A673 (cell line): ENCODE data around the gene YIPF3. TPM values are rescaled to one million over a fixed set of nuclear protein-coding genes. Genes with fewer than 3 reads are reported as not detected.
"Not testable (repeated sequence)": the region's sequence is repeated elsewhere in the genome, so short reads cannot be mapped to it uniquely, and the experiment has no call there.

Source experiments
- BruUV-seq: library from RNA; stranded (reverse); fragments of 400-500 nt; replicated peaks from 2 replicates; lab custom pipeline; 2021; lab: Mats Ljungman, UMichigan
- CTCF ChIA-PET: fragments of 300-600 bp; sonication (Branson Sonifier 250); formaldehyde crosslinking; loops from one replicate; lab custom pipeline; 2022; ENCODE audit warnings: antibody characterized with exemption; lab: Charles Lee
- POLR2A ChIA-PET: fragments of 300-600 bp; sonication (Branson Sonifier 250); formaldehyde crosslinking; loops from one replicate; lab custom pipeline; 2022; ENCODE audit warnings: antibody characterized with exemption; ENCODE audit not compliant: low non-redundant PET; lab: Charles Lee
- DNase-seq: peaks from one replicate; pipeline ENCODE4 v3.0.0-alpha.2; 2015; ENCODE audit warnings: low spot score
- H3K27ac ChIP-seq: fragments of 200-600 bp; sonication (generic); 2 replicates; pipeline ENCODE4 v1.5.1; 2016; ENCODE audit warnings: mixed run types, low read depth, mild to moderate bottlenecking, mixed read lengths, antibody characterized with exemption, low read length; ENCODE audit not compliant: poor library complexity, severe bottlenecking
- H3K27me3 ChIP-seq: fragments of 200-600 bp; sonication (generic); replicated peaks from 2 replicates; pipeline ENCODE4 v1.6.1; 2017; ENCODE audit warnings: mixed run types, low read depth, mild to moderate bottlenecking, mixed read lengths, antibody characterized with exemption, low read length; ENCODE audit not compliant: insufficient read depth, poor library complexity
- H3K36me3 ChIP-seq: fragments of 200-600 bp; sonication (generic); 2 replicates; pipeline ENCODE4 v1.6.1; 2016; ENCODE audit warnings: mixed run types, mild to moderate bottlenecking, mixed read lengths, antibody characterized with exemption, low read length; ENCODE audit not compliant: insufficient read depth, poor library complexity, severe bottlenecking
- H3K4me1 ChIP-seq: fragments of 200-600 bp; sonication (generic); 2 replicates; pipeline ENCODE4 v1.6.1; 2017; ENCODE audit warnings: mixed run types, mild to moderate bottlenecking, mixed read lengths, antibody characterized with exemption, low read length; ENCODE audit not compliant: insufficient read depth, poor library complexity, severe bottlenecking
- H3K4me3 ChIP-seq: fragments of 200-600 bp; sonication (generic); 2 replicates; pipeline ENCODE4 v1.5.1; 2016; ENCODE audit warnings: low read depth, mixed run types, mild to moderate bottlenecking, mixed read lengths, low read length; ENCODE audit not compliant: poor library complexity, severe bottlenecking
- H3K9me3 ChIP-seq: fragments of 200-600 bp; sonication (generic); 2 replicates; pipeline ENCODE4 v1.6.1; 2016; ENCODE audit warnings: mixed run types, low read depth, mild to moderate bottlenecking, mixed read lengths, antibody characterized with exemption, low read length; ENCODE audit not compliant: poor library complexity, severe bottlenecking
- EZH2 ChIP-seq: fragments of 200-600 bp; sonication (generic); IDR thresholded peaks from 2 replicates; pipeline ENCODE4 v1.6.1; 2017; ENCODE audit warnings: borderline replicate concordance, low read depth, mild to moderate bottlenecking, mixed read lengths, antibody characterized with exemption, low read length; ENCODE audit not compliant: poor library complexity, severe bottlenecking
- intact Hi-C: fragments of 100-400 bp; cut with micrococcal nuclease; formaldehyde crosslinking; loops from one replicate; pipeline ENCODE4 v1.10.0; 2022; ENCODE audit not compliant: unreplicated experiment
- total RNA-seq: library from RNA; stranded (reverse); gene quantifications from 2 replicates; pipeline ENCODE4 v1.2.3, GENCODE V29; 2021
- TF ChIP-seq, protein P1 (sequence below): fragments of 300-800, 200-600 bp; sonication (generic); conservative IDR thresholded peaks from 2 replicates; pipeline ENCODE4 v1.5.1; 2017; ENCODE audit warnings: low read depth, mild to moderate bottlenecking, antibody characterized with exemption, low read length, moderate library complexity, mixed read lengths

YIPF3 gene
- total RNA-seq, 1 experiment from 2014 or later: 75.1 TPM

DNA sequence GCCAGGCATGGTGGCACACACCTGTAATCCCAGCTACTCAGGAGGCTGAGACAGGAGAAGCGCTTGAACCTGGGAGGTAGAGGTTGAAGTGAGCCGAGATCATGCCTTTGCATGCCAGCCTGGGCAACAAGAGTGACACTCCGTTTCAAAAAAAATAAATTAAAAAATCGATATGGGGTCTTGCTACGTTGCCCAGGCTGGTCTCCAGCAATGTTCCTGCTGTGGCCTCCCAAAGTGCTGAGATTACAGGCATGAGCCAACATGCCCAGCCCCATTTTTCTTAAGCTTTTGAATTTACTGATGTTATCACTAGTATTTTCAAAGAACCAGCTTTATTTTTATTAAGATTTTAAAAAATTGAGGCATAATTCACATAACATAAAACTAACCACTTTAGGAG lies 23.8 kb upstream of the YIPF3 start:
- H3K27ac ChIP-seq: no peak overlapping the region
- no peaks in the 10 kb centered on the region for H3K4me1 ChIP-seq
- no peaks in the 10 kb centered on the region for H3K27me3 ChIP-seq
- no peak for DNase-seq
- no TSS peak for BruUV-seq
- ChIA-PET CTCF (no interaction called here), POLR2A (no interaction called here)
- intact Hi-C loops: no loop called here
- no peak overlapping the region for H3K4me3 ChIP-seq
- no peak for TF ChIP-seq EZH2
- TF ChIP-seq, protein P1, sequence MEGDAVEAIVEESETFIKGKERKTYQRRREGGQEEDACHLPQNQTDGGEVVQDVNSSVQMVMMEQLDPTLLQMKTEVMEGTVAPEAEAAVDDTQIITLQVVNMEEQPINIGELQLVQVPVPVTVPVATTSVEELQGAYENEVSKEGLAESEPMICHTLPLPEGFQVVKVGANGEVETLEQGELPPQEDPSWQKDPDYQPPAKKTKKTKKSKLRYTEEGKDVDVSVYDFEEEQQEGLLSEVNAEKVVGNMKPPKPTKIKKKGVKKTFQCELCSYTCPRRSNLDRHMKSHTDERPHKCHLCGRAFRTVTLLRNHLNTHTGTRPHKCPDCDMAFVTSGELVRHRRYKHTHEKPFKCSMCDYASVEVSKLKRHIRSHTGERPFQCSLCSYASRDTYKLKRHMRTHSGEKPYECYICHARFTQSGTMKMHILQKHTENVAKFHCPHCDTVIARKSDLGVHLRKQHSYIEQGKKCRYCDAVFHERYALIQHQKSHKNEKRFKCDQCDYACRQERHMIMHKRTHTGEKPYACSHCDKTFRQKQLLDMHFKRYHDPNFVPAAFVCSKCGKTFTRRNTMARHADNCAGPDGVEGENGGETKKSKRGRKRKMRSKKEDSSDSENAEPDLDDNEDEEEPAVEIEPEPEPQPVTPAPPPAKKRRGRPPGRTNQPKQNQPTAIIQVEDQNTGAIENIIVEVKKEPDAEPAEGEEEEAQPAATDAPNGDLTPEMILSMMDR: no peak
- H3K9me3 ChIP-seq: no peaks in the 10 kb centered on the region
- H3K36me3 ChIP-seq: peaks cover 56% of the 10 kb centered on the region

GRCh38 chr6:43539409-43539808 lies 22.7 kb upstream of the YIPF3 start:
- H3K27ac ChIP-seq, H3K9me3 ChIP-seq, H3K4me1 ChIP-seq, BruUV-seq, H3K4me3 ChIP-seq, intact Hi-C loops, POLR2A ChIA-PET, DNase-seq, H3K27me3 ChIP-seq, CTCF ChIA-PET: not testable (repeated sequence)
- H3K36me3 ChIP-seq: peaks cover 49% of the 10 kb centered on the region

DNA sequence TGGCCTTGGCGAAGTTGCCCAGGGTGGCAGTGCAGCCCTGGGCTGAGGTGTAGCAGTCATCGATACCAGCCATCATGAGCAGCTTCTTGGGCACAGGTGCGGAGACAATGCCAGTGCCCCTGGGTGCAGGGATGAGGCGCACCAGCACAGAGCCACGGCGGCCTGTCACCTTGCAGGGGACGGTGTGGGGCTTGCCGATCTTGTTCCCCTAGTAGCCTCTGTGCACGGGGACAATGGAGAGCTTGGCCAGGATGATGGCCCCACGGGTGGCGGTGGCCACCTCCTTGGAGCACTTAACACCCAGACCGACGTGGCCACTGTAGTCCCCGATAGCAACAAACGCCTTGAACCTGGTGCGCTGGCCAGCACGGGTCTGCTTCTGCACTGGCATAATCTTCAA lies 22.3 kb upstream of the YIPF3 start:
- H3K27me3 ChIP-seq, H3K4me3 ChIP-seq, CTCF ChIA-PET, H3K4me1 ChIP-seq, DNase-seq, H3K27ac ChIP-seq, BruUV-seq, POLR2A ChIA-PET, H3K9me3 ChIP-seq, intact Hi-C loops: not testable (repeated sequence)
- H3K36me3 ChIP-seq: peaks cover 46% of the 10 kb centered on the region

DNA sequence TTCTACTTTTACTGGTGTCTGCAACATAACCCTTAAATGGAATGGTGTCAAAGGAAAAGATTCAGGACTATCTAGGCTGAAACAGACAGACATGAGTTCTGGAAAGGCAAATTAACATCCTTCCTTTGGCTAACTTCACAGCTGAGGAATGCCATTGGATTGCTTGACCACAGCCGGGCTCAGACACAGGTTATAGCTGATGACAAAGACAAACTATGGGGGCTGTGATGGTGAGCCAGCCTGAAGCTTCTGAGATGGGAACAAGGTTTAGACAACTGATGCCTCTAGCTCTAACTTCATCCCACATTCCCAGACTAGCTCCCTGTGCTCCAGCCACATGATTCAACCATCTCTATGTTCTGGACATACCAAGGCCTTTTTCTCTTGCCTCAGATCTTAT lies 15.5 kb upstream of the YIPF3 start:
- POLR2A ChIA-PET: no interaction called here
- intact Hi-C loops: loop anchor here (5.0 kb wide), 1 partner anchor 40 kb away; no protein-coding TSS in a partner anchor
- H3K36me3 ChIP-seq: peaks cover 64% of the 10 kb centered on the region

More for the DNA sequence above, 15.5 kb upstream of the YIPF3 start:
- DNase-seq: no peak
- H3K4me1 ChIP-seq: no peaks in the 10 kb centered on the region
- no peak overlapping the region for H3K27ac ChIP-seq
- no peaks in the 10 kb centered on the region for H3K9me3 ChIP-seq
- no TSS peak for BruUV-seq
- H3K27me3 ChIP-seq: no peaks in the 10 kb centered on the region
- TF ChIP-seq EZH2: no peak
- TF ChIP-seq, protein P1: no peak
- CTCF ChIA-PET: no interaction called here
- H3K4me3 ChIP-seq: no peak overlapping the region
